H9 (cell line): ENCODE data around the gene CDH22. TPM values are rescaled to one million over a fixed set of nuclear protein-coding genes. Genes with fewer than 3 reads are reported as not detected.

Experiments
- DNase-seq: peaks from one replicate; pipeline ENCODE4 v3.0.0-alpha.2; 2017
- H2AFZ ChIP-seq: one replicate; pipeline ENCODE4 v1.6.1; 2013; ENCODE audit warnings: mild to moderate bottlenecking, low read length, control low read depth, moderate library complexity
- H2AK5ac ChIP-seq: 2 replicates; pipeline ENCODE4 v1.6.1; 2013; ENCODE audit warnings: low read length, control low read depth, mixed read lengths; ENCODE audit not compliant: insufficient read length
- H2BK120ac ChIP-seq: one replicate; pipeline ENCODE4 v1.6.1; 2013; ENCODE audit warnings: low read depth, mild to moderate bottlenecking, low read length, control low read depth, inconsistent platforms; ENCODE audit not compliant: poor library complexity, severe bottlenecking
- H2BK12ac ChIP-seq: 2 replicates; pipeline ENCODE4 v1.6.1; 2013; ENCODE audit warnings: low read length, control low read depth, mixed read lengths, low read depth; ENCODE audit not compliant: insufficient read length
- H2BK15ac ChIP-seq: 2 replicates; pipeline ENCODE4 v1.6.1; 2013; ENCODE audit warnings: low read depth, low read length, control low read depth
- H2BK20ac ChIP-seq: one replicate; pipeline ENCODE4 v1.6.1; 2013; ENCODE audit warnings: low read depth, mild to moderate bottlenecking, low read length, control low read depth, inconsistent platforms; ENCODE audit not compliant: poor library complexity, severe bottlenecking
- H2BK5ac ChIP-seq: 2 replicates; pipeline ENCODE4 v1.6.1; 2013; ENCODE audit warnings: low read length, control low read depth, mixed read lengths; ENCODE audit not compliant: insufficient read length
- H3K14ac ChIP-seq: 2 replicates; pipeline ENCODE4 v1.6.1; 2013; ENCODE audit warnings: low read length, control low read depth; ENCODE audit not compliant: insufficient read depth
- H3K18ac ChIP-seq: 2 replicates; pipeline ENCODE4 v1.6.1; 2013; ENCODE audit warnings: low read depth, mild to moderate bottlenecking, mixed read lengths, low read length, control low read depth; ENCODE audit not compliant: insufficient read length
- H3K23ac ChIP-seq: 2 replicates; pipeline ENCODE4 v1.6.1; 2013; ENCODE audit warnings: low read length, control low read depth, mixed read lengths, low read depth; ENCODE audit not compliant: insufficient read length
- H3K23me2 ChIP-seq: 2 replicates; pipeline ENCODE4 v1.6.1; 2013; ENCODE audit warnings: low read depth, mild to moderate bottlenecking, mixed read lengths, low read length, control low read depth; ENCODE audit not compliant: insufficient read length, poor library complexity, severe bottlenecking
- H3K27ac ChIP-seq: 2 replicates; pipeline ENCODE4 v1.5.1; 2013; ENCODE audit warnings: low read length, control low read depth, mixed read lengths, low read depth; ENCODE audit not compliant: insufficient read length
- H3K27me3 ChIP-seq: 2 replicates; pipeline ENCODE4 v1.6.1; 2013; ENCODE audit warnings: low read length, control low read depth, inconsistent platforms; ENCODE audit not compliant: insufficient read depth
- H3K4ac ChIP-seq: 2 replicates; pipeline ENCODE4 v1.6.1; 2013; ENCODE audit warnings: low read depth, mild to moderate bottlenecking, control low read depth, inconsistent platforms, low read length, moderate library complexity
- H3K4me1 ChIP-seq: 2 replicates; pipeline ENCODE4 v1.6.1; 2013; ENCODE audit warnings: low read length, control low read depth, inconsistent platforms; ENCODE audit not compliant: insufficient read depth
- H3K4me2 ChIP-seq: 2 replicates; pipeline ENCODE4 v1.6.1; 2013; ENCODE audit warnings: low read length, control low read depth, mixed read lengths; ENCODE audit not compliant: insufficient read length, insufficient read depth
- H3K56ac ChIP-seq: 2 replicates; pipeline ENCODE4 v1.6.1; 2013; ENCODE audit warnings: low read depth, mild to moderate bottlenecking, mixed read lengths, low read length, control low read depth; ENCODE audit not compliant: insufficient read length
- H3K79me1 ChIP-seq: 2 replicates; pipeline ENCODE4 v1.6.1; 2013; ENCODE audit warnings: low read depth, mild to moderate bottlenecking, moderate library complexity, low read length, control low read depth, inconsistent platforms; ENCODE audit not compliant: insufficient read depth, poor library complexity, severe bottlenecking
- H3K79me2 ChIP-seq: 2 replicates; pipeline ENCODE4 v1.6.1; 2013; ENCODE audit warnings: low read length, control low read depth, inconsistent platforms; ENCODE audit not compliant: insufficient read depth
- H3K9ac ChIP-seq: 2 replicates; pipeline ENCODE4 v1.6.1; 2013; ENCODE audit warnings: low read length, control low read depth, mixed read lengths; ENCODE audit not compliant: insufficient read length; ENCODE audit errors: extremely low read depth
- H3K9me3 ChIP-seq: one replicate; pipeline ENCODE4 v1.6.1; 2013; ENCODE audit warnings: low read depth, low read length, inconsistent platforms; ENCODE audit not compliant: control insufficient read depth
- H3T11ph ChIP-seq: one replicate; pipeline ENCODE4 v1.6.1; 2013; ENCODE audit warnings: mild to moderate bottlenecking, low read length, control low read depth, inconsistent platforms
- H4K20me1 ChIP-seq: one replicate; pipeline ENCODE4 v1.6.1; 2013; ENCODE audit not compliant: control insufficient read depth, insufficient read length, insufficient read depth
- H4K5ac ChIP-seq: 2 replicates; pipeline ENCODE4 v1.6.1; 2013; ENCODE audit warnings: low read depth, mild to moderate bottlenecking, mixed read lengths, low read length, control low read depth; ENCODE audit not compliant: insufficient read length
- H4K8ac ChIP-seq: replicated peaks from 2 replicates; pipeline ENCODE4 v1.6.1; 2013; ENCODE audit warnings: low read length, control low read depth, mixed read lengths, low read depth; ENCODE audit not compliant: insufficient read length
- H4K91ac ChIP-seq: 2 replicates; pipeline ENCODE4 v1.6.1; 2013; ENCODE audit warnings: low read depth, mild to moderate bottlenecking, moderate library complexity, mixed read lengths, low read length, control low read depth; ENCODE audit not compliant: insufficient read length
- H3K27ac Mint-ChIP-seq, 3 experiments: 2 replicates in 2 of 3; 3 replicates in 1 of 3; pipeline ENCODE4 v1.8.0; 2020 to 2021; ENCODE audit warnings: mixed read lengths in 3 of 3, mild to moderate bottlenecking in 1 of 3, moderate library complexity in 1 of 3
- H3K27me3 Mint-ChIP-seq: 2 replicates; pipeline ENCODE4 v1.8.0; 2021; ENCODE audit warnings: low read depth, mild to moderate bottlenecking, moderate library complexity, mixed read lengths
- H3K36me3 Mint-ChIP-seq, 3 experiments: 2 replicates in 2 of 3; 3 replicates in 1 of 3; pipeline ENCODE4 v1.8.0; 2020 to 2021; ENCODE audit warnings: low read depth in 3 of 3, mixed read lengths in 3 of 3; ENCODE audit not compliant: insufficient read depth in 1 of 3
- H3K4me1 Mint-ChIP-seq, 2 experiments: 2 replicates each; pipeline ENCODE4 v1.8.0; 2020; ENCODE audit warnings: mixed read lengths in 2 of 2
- H3K4me3 Mint-ChIP-seq, 2 experiments: 2 replicates in 1 of 2; 3 replicates in 1 of 2; pipeline ENCODE4 v1.8.0; 2020 to 2021; ENCODE audit warnings: mild to moderate bottlenecking in 2 of 2, mixed read lengths in 2 of 2, moderate library complexity in 1 of 2
- H3K9me3 Mint-ChIP-seq, 2 experiments: 2 replicates in 1 of 2; 3 replicates in 1 of 2; pipeline ENCODE4 v1.8.0; 2020; ENCODE audit warnings: mild to moderate bottlenecking in 2 of 2, mixed read lengths in 2 of 2, moderate library complexity in 1 of 2
- WGBS: extraction: QIAGEN DNeasy Blood & Tissue Kit; methylation state at CpG from one replicate; pipeline ENCODE4 v1.1.7; 2013; ENCODE audit warnings: missing lambda C conversion rate, low lambda C conversion rate, mixed read lengths; ENCODE audit not compliant: insufficient read length; ENCODE audit errors: extremely low coverage; 5-methylcytosine and 5-hydroxymethylcytosine counted together
- total RNA-seq: library from RNA; stranded (reverse); gene quantifications from 2 replicates; pipeline ENCODE4 v1.2.1, GENCODE V29; 2021
- TF ChIP-seq, protein P1 (sequence below): fragments of 200-600 bp; sonication (generic); conservative IDR thresholded peaks from 3 replicates; pipeline ENCODE4 v1.8.0; 2021; ENCODE audit warnings: antibody characterized with exemption, mild to moderate bottlenecking

CDH22 gene
- total RNA-seq, 1 experiment from 2014 or later: not detected

DNA sequence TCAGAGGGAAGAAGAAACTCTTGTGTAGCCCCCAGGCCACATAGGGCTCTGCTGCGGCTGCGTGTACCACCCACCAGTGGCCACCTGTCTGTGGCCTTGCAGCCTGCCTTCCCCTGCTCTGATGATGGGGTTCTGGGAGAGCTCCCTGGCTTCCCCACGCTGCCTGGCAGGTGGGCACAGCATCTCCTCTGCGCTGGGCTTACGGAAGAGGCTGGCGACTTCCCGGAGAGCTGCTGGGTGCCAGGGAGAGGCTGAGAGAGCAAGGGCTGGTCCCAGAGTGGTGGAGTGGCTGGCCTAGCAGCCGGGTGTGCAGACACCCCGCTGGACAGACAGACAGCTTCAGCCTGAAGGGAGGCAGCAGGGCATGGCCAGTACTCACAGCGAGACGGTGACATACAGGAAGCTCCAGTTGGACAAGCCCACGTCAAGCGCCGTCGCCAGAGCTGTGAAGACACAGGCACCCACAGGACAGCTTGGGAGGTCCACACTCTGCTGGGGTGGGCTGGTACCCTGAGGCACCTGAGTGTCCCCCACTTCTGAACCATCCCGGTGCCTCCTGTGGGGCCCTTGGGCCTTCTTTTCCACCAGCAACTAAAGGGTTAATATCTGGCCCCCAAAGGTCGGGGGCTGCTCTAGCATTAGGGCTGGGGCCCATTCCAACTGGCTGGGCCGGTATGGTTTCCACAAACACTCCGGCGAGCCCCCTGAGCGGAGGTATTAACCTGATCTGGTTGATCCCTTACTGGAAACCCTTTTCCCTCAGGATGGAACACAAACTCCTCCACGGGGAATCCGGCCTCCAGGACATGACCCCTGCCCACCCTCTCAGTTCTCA is 48.1 kb upstream of the CDH22 start:
- H3K9ac ChIP-seq: no peak overlapping the region
- no peak overlapping the region for H3K14ac ChIP-seq
- no peak overlapping the region for H2BK12ac ChIP-seq
- no peaks in the 10 kb centered on the region for H3K27me3 Mint-ChIP-seq
- peaks cover 1 to 5% of the 10 kb centered on the region in 2 experiments for H3K4me1 Mint-ChIP-seq
- H2AFZ ChIP-seq: no peak overlapping the region
- no peak overlapping the region for H3K4ac ChIP-seq
- no peak overlapping the region for H3T11ph ChIP-seq
- peaks cover 8 to 49% (median 39%) of the 10 kb centered on the region in 3 experiments; a peak in 6 of 7 replicates for H3K36me3 Mint-ChIP-seq
- H3K4me1 ChIP-seq: no peaks in the 10 kb centered on the region
- no peaks in the 10 kb centered on the region for H3K27me3 ChIP-seq
- H3K4me2 ChIP-seq: no peak overlapping the region
- no peak overlapping the region for H3K4me3 Mint-ChIP-seq
- no peak overlapping the region for H3K56ac ChIP-seq
- H2BK20ac ChIP-seq: no peak overlapping the region
- no peak overlapping the region for H3K23ac ChIP-seq
- WGBS: no CpG with 5 or more reads among the region's 23 CpGs
- TF ChIP-seq, protein P1, sequence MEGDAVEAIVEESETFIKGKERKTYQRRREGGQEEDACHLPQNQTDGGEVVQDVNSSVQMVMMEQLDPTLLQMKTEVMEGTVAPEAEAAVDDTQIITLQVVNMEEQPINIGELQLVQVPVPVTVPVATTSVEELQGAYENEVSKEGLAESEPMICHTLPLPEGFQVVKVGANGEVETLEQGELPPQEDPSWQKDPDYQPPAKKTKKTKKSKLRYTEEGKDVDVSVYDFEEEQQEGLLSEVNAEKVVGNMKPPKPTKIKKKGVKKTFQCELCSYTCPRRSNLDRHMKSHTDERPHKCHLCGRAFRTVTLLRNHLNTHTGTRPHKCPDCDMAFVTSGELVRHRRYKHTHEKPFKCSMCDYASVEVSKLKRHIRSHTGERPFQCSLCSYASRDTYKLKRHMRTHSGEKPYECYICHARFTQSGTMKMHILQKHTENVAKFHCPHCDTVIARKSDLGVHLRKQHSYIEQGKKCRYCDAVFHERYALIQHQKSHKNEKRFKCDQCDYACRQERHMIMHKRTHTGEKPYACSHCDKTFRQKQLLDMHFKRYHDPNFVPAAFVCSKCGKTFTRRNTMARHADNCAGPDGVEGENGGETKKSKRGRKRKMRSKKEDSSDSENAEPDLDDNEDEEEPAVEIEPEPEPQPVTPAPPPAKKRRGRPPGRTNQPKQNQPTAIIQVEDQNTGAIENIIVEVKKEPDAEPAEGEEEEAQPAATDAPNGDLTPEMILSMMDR: no peak
- no peaks in the 10 kb centered on the region for H3K23me2 ChIP-seq
- no peak overlapping the region for H3K18ac ChIP-seq
- no peak overlapping the region for H4K5ac ChIP-seq
- no peak overlapping the region for H2AK5ac ChIP-seq
- H2BK5ac ChIP-seq: no peak overlapping the region
- H4K20me1 ChIP-seq: no peaks in the 10 kb centered on the region
- no peaks in the 10 kb centered on the region for H3K79me2 ChIP-seq
- no peak overlapping the region for H2BK15ac ChIP-seq
- no peaks in the 10 kb centered on the region for H3K9me3 ChIP-seq
- no peak overlapping the region for H4K8ac ChIP-seq
- DNase-seq: no peak
- no peak overlapping the region for H4K91ac ChIP-seq
- H3K27ac Mint-ChIP-seq: peak overlapping the region in 1 of 3 experiments; percentile 81; a peak in 2 of 7 replicates
- H3K9me3 Mint-ChIP-seq: no peaks in the 10 kb centered on the region
- H3K27ac ChIP-seq: no peak overlapping the region
- H3K79me1 ChIP-seq: no peaks in the 10 kb centered on the region
- no peak overlapping the region for H2BK120ac ChIP-seq
